Parathyroid adenoma (tissue), 2 donors: Measurements from ENCODE around the gene LMO4.

Experiments used
- H2AFZ ChIP-seq: fragments of 300-600 bp; sonication (generic); one replicate; pipeline ENCODE4 v1.7.0; 2017; ENCODE audit warnings: antibody characterized with exemption, mild to moderate bottlenecking
- H3K27ac ChIP-seq: fragments of 300-600 bp; sonication (generic); one replicate; pipeline ENCODE4 v1.7.0; 2017
- H3K27me3 ChIP-seq: fragments of 300-600 bp; sonication (generic); one replicate; pipeline ENCODE4 v1.7.0; 2017; ENCODE audit warnings: low read length; ENCODE audit not compliant: control insufficient read depth, insufficient read depth
- H3K36me3 ChIP-seq: fragments of 300-600 bp; sonication (generic); one replicate; pipeline ENCODE4 v1.7.0; 2017; ENCODE audit warnings: low read length; ENCODE audit not compliant: control insufficient read depth, insufficient read depth
- H3K4me1 ChIP-seq: fragments of 300-600 bp; sonication (generic); one replicate; pipeline ENCODE4 v1.7.0; 2017; ENCODE audit warnings: control low read depth
- H3K4me2 ChIP-seq: fragments of 300-600 bp; sonication (generic); one replicate; pipeline ENCODE4 v1.7.0; 2017; ENCODE audit warnings: low read length
- H3K4me3 ChIP-seq: fragments of 300-600 bp; sonication (generic); one replicate; pipeline ENCODE4 v1.7.0; 2017; ENCODE audit warnings: low read depth, low read length
- H3K79me2 ChIP-seq: fragments of 300-600 bp; sonication (generic); one replicate; pipeline ENCODE4 v1.7.0; 2017; ENCODE audit warnings: control low read depth
- H3K9ac ChIP-seq: fragments of 300-600 bp; sonication (generic); one replicate; pipeline ENCODE4 v1.7.0; 2017; ENCODE audit warnings: mild to moderate bottlenecking
- H3K9me3 ChIP-seq: fragments of 300-600 bp; sonication (generic); one replicate; pipeline ENCODE4 v1.7.0; 2017; ENCODE audit warnings: low read length; ENCODE audit not compliant: control insufficient read depth
- TF ChIP-seq, protein P1 (sequence below): fragments of 300-600 bp; sonication (generic); IDR thresholded peaks from one replicate; pipeline ENCODE4 v1.7.0; 2017; ENCODE audit warnings: antibody characterized with exemption, mild to moderate bottlenecking
- donor health status: primary hyperparathyroidism.

Gene LMO4

DNA sequence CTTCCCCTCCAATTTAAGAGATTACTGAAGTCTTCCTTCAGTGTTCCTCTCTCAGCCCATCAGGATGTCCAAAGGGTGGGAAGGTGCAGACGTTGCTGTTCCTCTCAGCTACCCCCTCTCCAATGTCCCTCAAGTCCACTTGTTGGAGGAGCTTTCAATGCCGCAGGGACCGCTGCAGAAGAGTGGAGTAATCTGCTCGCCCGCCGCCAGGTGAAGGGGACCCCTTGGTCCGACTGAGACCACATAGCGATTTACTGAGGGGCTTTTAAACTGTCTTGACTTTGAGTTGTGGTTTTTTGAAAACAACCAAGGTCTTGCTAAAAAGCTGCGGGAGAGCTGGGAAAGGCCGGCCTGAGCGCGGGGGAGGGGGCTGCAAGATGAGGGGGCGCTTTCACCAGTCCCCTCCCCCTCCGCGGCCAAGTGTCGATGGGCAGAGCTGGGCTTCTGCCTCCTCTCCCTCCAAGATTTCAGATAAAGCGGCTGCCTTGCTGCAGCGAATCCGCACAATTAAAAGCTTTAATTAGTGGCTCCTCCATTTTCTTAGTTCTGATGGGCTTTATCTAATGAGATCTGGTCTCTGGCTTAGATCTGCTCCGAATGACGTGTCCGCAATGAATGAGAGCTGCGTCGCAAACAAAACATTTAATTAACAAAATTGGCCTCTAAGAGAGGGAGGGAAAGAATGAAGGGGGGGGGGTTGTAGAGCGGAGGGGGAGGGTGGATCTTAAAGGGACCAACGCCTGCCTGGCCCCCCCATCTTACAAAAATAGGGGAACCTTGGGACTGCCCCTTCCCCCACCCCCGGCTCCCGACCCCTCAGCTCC lies 5.9 kb downstream of the LMO4 start:
- no peak overlapping the region for H3K9ac ChIP-seq
- no peak overlapping the region for H3K27ac ChIP-seq
- peak overlapping the region; percentile 32 for H3K4me3 ChIP-seq
- H3K4me2 ChIP-seq, result peak overlapping the region; percentile 69
- TF ChIP-seq, protein P1, sequence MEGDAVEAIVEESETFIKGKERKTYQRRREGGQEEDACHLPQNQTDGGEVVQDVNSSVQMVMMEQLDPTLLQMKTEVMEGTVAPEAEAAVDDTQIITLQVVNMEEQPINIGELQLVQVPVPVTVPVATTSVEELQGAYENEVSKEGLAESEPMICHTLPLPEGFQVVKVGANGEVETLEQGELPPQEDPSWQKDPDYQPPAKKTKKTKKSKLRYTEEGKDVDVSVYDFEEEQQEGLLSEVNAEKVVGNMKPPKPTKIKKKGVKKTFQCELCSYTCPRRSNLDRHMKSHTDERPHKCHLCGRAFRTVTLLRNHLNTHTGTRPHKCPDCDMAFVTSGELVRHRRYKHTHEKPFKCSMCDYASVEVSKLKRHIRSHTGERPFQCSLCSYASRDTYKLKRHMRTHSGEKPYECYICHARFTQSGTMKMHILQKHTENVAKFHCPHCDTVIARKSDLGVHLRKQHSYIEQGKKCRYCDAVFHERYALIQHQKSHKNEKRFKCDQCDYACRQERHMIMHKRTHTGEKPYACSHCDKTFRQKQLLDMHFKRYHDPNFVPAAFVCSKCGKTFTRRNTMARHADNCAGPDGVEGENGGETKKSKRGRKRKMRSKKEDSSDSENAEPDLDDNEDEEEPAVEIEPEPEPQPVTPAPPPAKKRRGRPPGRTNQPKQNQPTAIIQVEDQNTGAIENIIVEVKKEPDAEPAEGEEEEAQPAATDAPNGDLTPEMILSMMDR, result no peak
- H2AFZ ChIP-seq, result peak overlapping the region; percentile 70
- H3K27me3 ChIP-seq, result no peaks in the 10 kb centered on the region
- H3K79me2 ChIP-seq, result peaks cover 3% of the 10 kb centered on the region
- no peaks in the 10 kb centered on the region for H3K4me1 ChIP-seq
- H3K36me3 ChIP-seq, result no peaks in the 10 kb centered on the region
- H3K9me3 ChIP-seq, result no peaks in the 10 kb centered on the region

- Histone ChIP-seq H3K27ac (no peak overlapping the region), H3K9ac (no peak overlapping the region), H3K36me3 (no peaks in the 10 kb centered on the region), H3K79me2 (peaks cover 3% of the 10 kb centered on the region), H3K4me2 (peak overlapping the region; percentile 69), H3K27me3 (no peaks in the 10 kb centered on the region), H3K9me3 (no peaks in the 10 kb centered on the region), H3K4me3 (peak overlapping the region; percentile 32), H2AFZ (peak overlapping the region; percentile 70), H3K4me1 (no peaks in the 10 kb centered on the region)
- TF ChIP-seq, protein P1, result no peak
Observed at GRCh38 chr1:87335175-87335884, 6.7 kb downstream of the LMO4 start.

GRCh38 chr1:87336623-87337067 lies 8.0 kb downstream of the LMO4 start:
- TF ChIP-seq, protein P1, result no peak
- Histone ChIP-seq H3K9ac (no peak overlapping the region), H3K27ac (no peak overlapping the region), H3K27me3 (no peaks in the 10 kb centered on the region), H3K36me3 (no peaks in the 10 kb centered on the region), H3K4me1 (no peaks in the 10 kb centered on the region), H3K4me2 (peak overlapping the region; percentile 9), H2AFZ (no peak overlapping the region), H3K9me3 (no peaks in the 10 kb centered on the region), H3K4me3 (no peak overlapping the region), H3K79me2 (peaks cover 3% of the 10 kb centered on the region)

DNA sequence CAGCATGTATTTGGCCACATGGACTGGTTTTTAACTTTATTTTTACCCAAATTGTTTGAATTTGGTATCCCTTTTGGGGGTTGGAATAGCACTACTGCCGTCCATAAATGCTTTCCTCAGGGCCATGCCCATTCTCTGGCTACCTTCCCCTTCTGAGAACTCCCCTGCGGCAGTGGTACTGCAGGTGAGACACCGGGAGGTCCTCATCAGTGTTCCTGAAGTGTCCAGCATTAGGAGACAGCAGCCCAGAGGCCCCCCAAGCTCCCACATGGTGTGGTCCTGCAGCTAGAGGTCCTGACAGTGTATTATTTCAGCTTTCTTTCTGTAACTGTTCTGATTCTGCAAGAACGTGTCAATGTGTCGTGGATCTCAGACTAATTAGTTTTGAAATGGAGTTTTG lies 8.9 kb downstream of the LMO4 start:
- TF ChIP-seq, protein P1, result no peak
- no peak overlapping the region for H2AFZ ChIP-seq
- no peak overlapping the region for H3K4me2 ChIP-seq
- no peak overlapping the region for H3K27ac ChIP-seq
- peaks cover 3% of the 10 kb centered on the region for H3K79me2 ChIP-seq
- H3K9me3 ChIP-seq, result no peaks in the 10 kb centered on the region
- H3K27me3 ChIP-seq, result no peaks in the 10 kb centered on the region
- no peaks in the 10 kb centered on the region for H3K4me1 ChIP-seq
- no peak overlapping the region for H3K4me3 ChIP-seq
- H3K9ac ChIP-seq, result no peak overlapping the region
- H3K36me3 ChIP-seq, result no peaks in the 10 kb centered on the region
